Large intestine (tissue), 3 donors: ENCODE measurements around the gene FTO. TPM values are rescaled to one million over a fixed set of nuclear protein-coding genes. Genes with fewer than 3 reads are reported as not detected.
A peak's percentile ranks its signal among the peaks of the same experiment; 100 is the strongest.
"Not testable (repeated sequence)": the region's sequence is repeated elsewhere in the genome, so short reads cannot be mapped to it uniquely, and the experiment has no call there.

Experiments used
- DNase-seq, 2 donors: peaks; one replicate each; pipeline versions ENCODE4 v3.0.0 to v3.0.0-alpha.2; 2013
- H3K27ac ChIP-seq: one replicate; pipeline ENCODE4 v1.5.1; 2013; ENCODE audit warnings: low read length
- H3K27me3 ChIP-seq: 2 replicates; pipeline ENCODE4 v1.6.1; 2013; ENCODE audit warnings: low read length; ENCODE audit not compliant: control insufficient read depth, insufficient read depth
- H3K36me3 ChIP-seq: 2 replicates; pipeline ENCODE4 v1.6.1; 2013; ENCODE audit warnings: low read length; ENCODE audit not compliant: control insufficient read depth, insufficient read depth
- H3K4me1 ChIP-seq: one replicate; pipeline ENCODE4 v1.6.1; 2013; ENCODE audit warnings: low read length; ENCODE audit not compliant: control insufficient read depth, insufficient read depth
- H3K4me3 ChIP-seq: one replicate; pipeline ENCODE4 v1.5.1; 2013; ENCODE audit warnings: low read length
- H3K9me3 ChIP-seq: one replicate; pipeline ENCODE4 v1.6.1; 2013; ENCODE audit warnings: mild to moderate bottlenecking, low read depth, low read length, moderate library complexity; ENCODE audit not compliant: control insufficient read depth
- WGBS: methylation state at CpG from one replicate; pipeline ENCODE4 v1.1.5; 2013; ENCODE audit warnings: low lambda C conversion rate; ENCODE audit not compliant: insufficient coverage; 5-methylcytosine and 5-hydroxymethylcytosine counted together
- polyA plus RNA-seq: library from polyadenylated mRNA; unstranded; fragments of 120-200 nt; gene quantifications from one replicate; pipeline ENCODE4 v1.2.1, GENCODE V29; 2013

The FTO gene
- polyA plus RNA-seq, 1 donor, result 43.1 TPM

DNA sequence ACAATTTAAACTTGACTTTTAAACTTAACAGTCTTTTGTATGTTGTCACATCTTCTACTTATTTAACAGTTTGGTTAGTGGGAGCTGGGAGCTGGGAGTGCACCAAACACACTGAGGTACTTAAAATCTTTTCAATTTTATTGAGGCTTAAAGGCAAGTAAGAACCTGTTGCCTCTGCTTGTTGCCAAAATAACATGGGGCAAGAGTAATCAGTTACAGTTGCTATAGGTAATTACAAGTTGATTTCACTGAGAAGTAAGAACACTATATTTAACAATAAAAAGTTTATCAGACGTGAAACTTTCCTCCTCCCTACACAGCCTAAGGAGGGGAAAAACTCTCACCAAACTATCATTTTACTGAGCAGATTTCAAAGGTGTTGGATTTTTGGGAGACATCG lies 135.2 kb downstream of the FTO start:
- DNase-seq, result no peak
- H3K27me3 ChIP-seq, result no peaks in the 10 kb centered on the region
- no peaks in the 10 kb centered on the region for H3K9me3 ChIP-seq
- H3K27ac ChIP-seq, result no peak overlapping the region
- H3K4me1 ChIP-seq, result no peaks in the 10 kb centered on the region
- WGBS, result 80% methylated on average over 1 of the region's 2 CpGs
- no peak overlapping the region for H3K4me3 ChIP-seq
- H3K36me3 ChIP-seq, result no peaks in the 10 kb centered on the region

DNA sequence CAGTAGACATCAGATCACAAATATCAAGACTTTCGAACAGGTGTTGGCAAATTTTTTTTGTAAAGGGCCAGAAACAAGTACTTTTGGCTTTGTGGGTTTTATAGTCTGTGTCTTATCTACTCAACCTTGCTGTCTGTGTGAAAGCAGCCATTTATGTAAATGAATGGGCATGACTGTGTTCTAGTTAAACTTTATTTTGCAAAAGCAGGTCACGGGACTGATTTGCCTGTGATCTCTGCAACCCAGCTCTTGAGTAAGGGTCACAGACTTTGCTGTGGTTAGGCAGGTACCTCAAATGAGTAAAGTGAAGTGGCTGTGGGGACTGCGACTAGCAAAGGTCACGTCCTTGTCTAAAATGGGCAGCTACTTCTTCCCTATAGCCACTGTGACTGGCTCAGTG lies 136.5 kb downstream of the FTO start:
- Histone ChIP-seq H3K9me3 (no peaks in the 10 kb centered on the region), H3K27me3 (no peaks in the 10 kb centered on the region), H3K36me3 (no peaks in the 10 kb centered on the region), H3K4me1 (no peaks in the 10 kb centered on the region), H3K27ac (no peak overlapping the region), H3K4me3 (no peak overlapping the region)
- peak; percentile 7 to 41 for DNase-seq
- no CpG with 5 or more reads among the region's 4 CpGs for WGBS

DNA sequence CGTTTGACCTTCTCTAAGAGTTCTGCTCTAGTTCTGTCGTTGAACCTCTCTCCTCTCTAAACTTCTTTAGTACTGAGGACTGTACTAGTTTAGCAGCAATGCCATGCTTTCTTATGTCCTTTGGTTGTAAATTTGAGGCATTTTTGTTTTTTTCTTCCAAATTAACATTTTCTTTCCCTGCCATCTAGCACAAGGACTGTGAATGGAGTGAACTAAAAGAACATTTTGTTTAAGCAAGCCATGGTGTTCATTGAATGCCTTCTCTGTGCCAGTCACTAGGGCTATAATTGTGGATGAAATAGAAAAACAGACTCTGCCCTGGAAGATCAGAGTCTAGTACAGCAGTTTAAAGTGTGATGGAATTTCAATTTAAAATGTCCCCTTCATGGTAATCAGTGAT lies 137.9 kb downstream of the FTO start:
- Histone ChIP-seq H3K27me3 (no peaks in the 10 kb centered on the region), H3K9me3 (no peaks in the 10 kb centered on the region), H3K4me3 (no peak overlapping the region), H3K27ac (no peak overlapping the region), H3K36me3 (no peaks in the 10 kb centered on the region), H3K4me1 (no peaks in the 10 kb centered on the region)
- 83% methylated on average over 1 of the region's 2 CpGs for WGBS
- no peak for DNase-seq

DNA sequence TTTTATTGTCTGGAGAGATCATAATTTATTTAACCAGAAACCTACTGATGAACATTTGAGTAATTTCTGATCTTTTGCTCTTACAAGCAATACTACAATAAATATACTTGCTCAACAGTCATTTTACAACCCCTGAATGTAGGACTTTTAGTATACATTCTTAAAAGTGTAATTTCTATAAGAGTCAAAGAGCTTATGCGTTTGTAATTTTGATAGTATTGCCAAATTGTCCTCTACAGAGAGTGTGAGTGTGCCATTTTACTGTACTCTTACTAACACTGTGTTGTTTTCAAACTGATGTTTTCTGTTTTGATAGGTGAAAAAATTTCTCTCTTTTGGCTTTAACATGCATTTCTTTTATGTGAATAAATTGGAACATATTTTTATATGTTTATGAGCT lies 139.1 kb downstream of the FTO start:
- Histone ChIP-seq H3K4me1 (no peaks in the 10 kb centered on the region), H3K36me3 (no peaks in the 10 kb centered on the region), H3K27me3 (no peaks in the 10 kb centered on the region), H3K4me3 (no peak overlapping the region), H3K9me3 (no peaks in the 10 kb centered on the region), H3K27ac (no peak overlapping the region)
- no peak for DNase-seq
- WGBS, result 80% methylated on average over 1 of the region's 1 CpG

DNA sequence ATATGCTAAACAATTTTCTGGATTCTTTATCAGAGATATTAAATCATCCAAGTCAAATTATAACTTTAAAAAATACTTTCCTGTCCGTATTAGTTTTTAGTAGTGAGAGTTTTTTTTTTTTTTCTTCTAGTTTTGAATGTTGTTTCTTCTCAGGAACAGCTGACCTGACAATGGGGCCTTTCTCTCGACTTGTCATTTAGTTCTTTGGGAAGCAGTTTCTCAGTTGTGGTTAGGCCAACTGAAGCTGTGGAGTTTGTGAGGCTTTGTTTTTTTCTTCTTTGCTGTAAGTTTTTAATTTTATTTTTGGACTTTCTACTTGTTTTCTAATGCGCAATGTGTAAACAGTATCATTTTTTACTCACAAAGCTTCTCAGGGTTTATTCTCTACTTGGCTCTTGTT lies 140.8 kb downstream of the FTO start:
- Histone ChIP-seq H3K4me3 (no peak overlapping the region), H3K27me3 (no peaks in the 10 kb centered on the region), H3K27ac (no peak overlapping the region), H3K4me1 (no peaks in the 10 kb centered on the region), H3K9me3 (no peaks in the 10 kb centered on the region), H3K36me3 (no peaks in the 10 kb centered on the region)
- no peak for DNase-seq
- 90% methylated on average over 2 of the region's 3 CpGs for WGBS

DNA sequence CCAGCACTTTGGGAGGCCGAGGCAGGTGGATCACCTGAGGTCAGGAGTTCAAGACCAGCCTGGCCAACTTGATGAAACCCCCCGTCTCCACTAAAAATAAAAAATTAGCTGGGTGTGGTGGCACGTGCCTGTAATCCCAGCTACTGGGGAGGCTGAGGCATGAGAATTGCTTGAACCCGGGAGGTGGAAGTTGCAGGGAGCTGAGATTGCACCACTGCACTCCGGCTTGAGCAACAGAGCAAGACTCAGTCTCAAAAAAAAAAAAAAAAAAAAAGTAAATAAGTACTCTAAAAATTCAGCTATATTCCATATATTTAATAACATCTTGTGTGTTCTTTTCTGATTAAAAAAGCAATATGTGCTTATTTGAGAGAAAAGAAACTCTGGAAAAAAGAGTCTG lies 142.6 kb downstream of the FTO start:
- H3K9me3 ChIP-seq, DNase-seq, H3K27ac ChIP-seq, H3K4me1 ChIP-seq, H3K27me3 ChIP-seq, H3K4me3 ChIP-seq, H3K36me3 ChIP-seq: not testable (repeated sequence)
- WGBS, result 80% methylated on average over 1 of the region's 5 CpGs

DNA sequence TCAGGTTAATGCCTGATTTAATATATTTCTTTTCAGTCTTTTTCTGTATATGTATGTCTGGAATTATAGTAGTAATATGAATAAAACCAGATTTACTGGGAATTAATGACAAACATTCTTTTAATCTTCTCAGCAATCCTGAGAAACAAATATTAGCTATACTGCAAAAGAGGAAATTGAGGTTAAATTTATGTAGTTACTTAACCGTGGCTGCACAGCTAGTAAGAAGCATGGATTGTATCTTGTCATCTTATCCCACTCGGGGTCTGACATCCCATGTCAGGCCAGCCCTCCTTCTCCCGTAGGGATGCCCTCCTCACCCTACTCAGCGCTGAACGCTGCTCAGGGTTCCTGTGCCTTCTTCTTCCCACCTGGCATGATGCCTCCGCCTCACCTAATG lies 143.0 kb downstream of the FTO start:
- no peaks in the 10 kb centered on the region for H3K4me1 ChIP-seq
- no peaks in the 10 kb centered on the region for H3K9me3 ChIP-seq
- no peaks in the 10 kb centered on the region for H3K27me3 ChIP-seq
- no peak overlapping the region for H3K4me3 ChIP-seq
- no peak overlapping the region for H3K27ac ChIP-seq
- WGBS, result no CpG with 5 or more reads among the region's 6 CpGs
- no peak for DNase-seq
- no peaks in the 10 kb centered on the region for H3K36me3 ChIP-seq

DNA sequence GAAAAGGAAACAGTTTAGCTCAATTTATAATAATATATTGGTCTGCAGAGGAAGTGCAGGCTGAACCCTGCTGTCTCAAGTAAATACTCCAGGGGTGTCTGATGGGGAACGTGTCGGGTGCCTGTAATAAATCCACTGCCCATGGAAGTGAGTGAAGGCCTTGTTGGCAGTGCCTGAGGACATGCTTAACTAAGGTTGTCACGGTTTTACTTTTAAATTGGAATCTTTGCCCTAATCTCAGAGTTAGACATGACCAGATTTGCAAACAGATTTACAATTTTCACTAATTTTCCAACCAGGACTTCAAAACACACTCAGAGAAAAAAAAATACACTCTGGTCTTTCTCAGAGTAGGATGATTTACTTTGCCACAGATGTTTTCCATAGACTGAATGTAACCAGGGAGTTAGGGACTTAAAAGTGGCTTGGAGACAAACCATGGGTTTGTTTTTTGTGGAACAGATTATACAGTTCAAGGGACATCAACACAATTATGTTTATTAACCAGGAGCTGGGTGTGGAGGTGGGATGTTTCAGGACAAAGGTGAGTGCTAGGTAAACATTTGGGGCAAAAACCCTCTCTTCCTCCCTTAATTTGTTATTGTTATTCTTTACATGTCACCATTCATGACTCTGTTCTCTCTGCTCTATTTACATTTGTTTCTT lies 144.5 kb downstream of the FTO start:
- Histone ChIP-seq H3K9me3 (no peaks in the 10 kb centered on the region), H3K4me3 (no peak overlapping the region), H3K27ac (no peak overlapping the region), H3K36me3 (no peaks in the 10 kb centered on the region), H3K4me1 (no peaks in the 10 kb centered on the region), H3K27me3 (no peaks in the 10 kb centered on the region)
- no CpG with 5 or more reads among the region's 3 CpGs for WGBS
- peak in 1 of 2 donors; percentile 12 for DNase-seq

DNA sequence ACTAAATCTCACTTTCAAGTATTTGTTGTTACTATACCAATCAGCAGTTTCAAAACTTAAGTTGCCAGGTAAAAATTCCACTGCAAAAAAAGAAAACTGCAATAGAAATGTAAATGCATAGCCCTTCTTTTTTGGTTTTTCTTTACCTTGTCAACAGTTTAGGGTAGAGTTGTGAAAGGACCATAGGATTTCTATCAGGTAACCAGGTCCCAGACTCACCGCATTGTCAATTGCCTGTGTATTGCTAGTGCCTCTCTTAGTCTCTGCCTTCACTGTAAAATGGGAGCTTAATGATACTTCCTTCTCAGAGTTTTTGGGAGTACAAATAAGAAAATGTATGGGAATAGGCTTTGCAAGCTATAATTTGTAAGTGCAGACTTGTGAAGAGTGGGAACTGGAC lies 145.0 kb downstream of the FTO start:
- no CpG with 5 or more reads among the region's 1 CpG for WGBS
- H3K27me3 ChIP-seq, result no peaks in the 10 kb centered on the region
- H3K27ac ChIP-seq, result no peak overlapping the region
- H3K9me3 ChIP-seq, result no peaks in the 10 kb centered on the region
- H3K4me1 ChIP-seq, result no peaks in the 10 kb centered on the region
- no peak overlapping the region for H3K4me3 ChIP-seq
- no peak for DNase-seq
- H3K36me3 ChIP-seq, result no peaks in the 10 kb centered on the region

DNA sequence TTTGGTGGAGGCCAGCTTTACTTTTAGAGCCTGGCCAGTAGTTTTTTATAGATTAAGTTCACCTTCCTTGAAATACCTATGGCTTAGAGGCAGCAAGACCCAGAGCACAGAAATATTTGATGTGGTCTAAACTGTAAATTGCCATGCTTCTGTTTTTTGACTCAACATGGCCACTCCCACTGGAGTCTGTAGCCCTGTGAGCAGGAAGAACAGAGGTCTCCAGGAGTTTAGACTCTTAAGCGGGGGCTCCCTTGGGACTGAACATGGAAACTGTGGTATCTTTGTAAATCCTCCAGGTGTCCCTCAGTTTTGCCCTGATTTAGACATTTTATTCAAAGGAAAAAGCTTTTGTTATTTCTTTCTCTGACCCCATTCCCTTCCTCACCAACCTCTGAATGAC lies 145.6 kb downstream of the FTO start:
- Histone ChIP-seq H3K4me1 (no peaks in the 10 kb centered on the region), H3K27me3 (no peaks in the 10 kb centered on the region), H3K9me3 (no peaks in the 10 kb centered on the region), H3K4me3 (no peak overlapping the region), H3K27ac (no peak overlapping the region), H3K36me3 (no peaks in the 10 kb centered on the region)
- no peak for DNase-seq
- no CpG with 5 or more reads among the region's 1 CpG for WGBS

DNA sequence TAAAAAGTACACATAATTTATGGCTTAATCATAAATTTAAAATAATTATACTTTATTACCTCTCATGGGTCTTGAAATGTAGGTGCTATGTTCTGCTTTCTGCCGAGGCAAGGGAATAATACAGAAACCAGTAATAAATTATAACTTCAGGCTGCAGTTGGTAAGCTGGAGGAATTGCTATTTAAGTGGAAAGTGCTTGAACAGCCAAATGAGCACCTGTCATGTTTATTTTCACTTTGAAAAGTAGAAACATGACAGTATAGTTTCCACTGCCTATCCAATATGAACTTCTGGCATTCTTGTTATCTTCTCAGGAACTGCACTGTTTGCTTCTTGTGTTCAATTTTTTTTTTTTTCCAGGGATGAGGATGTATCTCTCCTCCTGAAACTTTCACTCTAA lies 146.0 kb downstream of the FTO start:
- Histone ChIP-seq H3K27ac (no peak overlapping the region), H3K36me3 (no peaks in the 10 kb centered on the region), H3K4me1 (no peaks in the 10 kb centered on the region), H3K9me3 (no peaks in the 10 kb centered on the region), H3K4me3 (no peak overlapping the region), H3K27me3 (no peaks in the 10 kb centered on the region)
- no peak for DNase-seq
- no CpG with 5 or more reads among the region's 1 CpG for WGBS
